ENCODE measurements around the gene TACR3. TPM values are rescaled to one million over a fixed set of nuclear protein-coding genes. Genes with fewer than 3 reads are reported as not detected.
"Not testable (repeated sequence)": the region's sequence is repeated elsewhere in the genome, so short reads cannot be mapped to it uniquely, and the experiment has no call there.

Gene TACR3, protein sequence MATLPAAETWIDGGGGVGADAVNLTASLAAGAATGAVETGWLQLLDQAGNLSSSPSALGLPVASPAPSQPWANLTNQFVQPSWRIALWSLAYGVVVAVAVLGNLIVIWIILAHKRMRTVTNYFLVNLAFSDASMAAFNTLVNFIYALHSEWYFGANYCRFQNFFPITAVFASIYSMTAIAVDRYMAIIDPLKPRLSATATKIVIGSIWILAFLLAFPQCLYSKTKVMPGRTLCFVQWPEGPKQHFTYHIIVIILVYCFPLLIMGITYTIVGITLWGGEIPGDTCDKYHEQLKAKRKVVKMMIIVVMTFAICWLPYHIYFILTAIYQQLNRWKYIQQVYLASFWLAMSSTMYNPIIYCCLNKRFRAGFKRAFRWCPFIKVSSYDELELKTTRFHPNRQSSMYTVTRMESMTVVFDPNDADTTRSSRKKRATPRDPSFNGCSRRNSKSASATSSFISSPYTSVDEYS
- not detected in 2 replicates for total RNA-seq (2014; rRNA removed; shearing (Covaris generic))
- 0.03 TPM in 1 of 2 replicates, not detected in the other for polyA plus RNA-seq (2015; cell fraction: cytosol; rRNA removed)
- polyA plus RNA-seq (2015; cell fraction: nucleus; rRNA removed), result not detected in 2 replicates

DNA sequence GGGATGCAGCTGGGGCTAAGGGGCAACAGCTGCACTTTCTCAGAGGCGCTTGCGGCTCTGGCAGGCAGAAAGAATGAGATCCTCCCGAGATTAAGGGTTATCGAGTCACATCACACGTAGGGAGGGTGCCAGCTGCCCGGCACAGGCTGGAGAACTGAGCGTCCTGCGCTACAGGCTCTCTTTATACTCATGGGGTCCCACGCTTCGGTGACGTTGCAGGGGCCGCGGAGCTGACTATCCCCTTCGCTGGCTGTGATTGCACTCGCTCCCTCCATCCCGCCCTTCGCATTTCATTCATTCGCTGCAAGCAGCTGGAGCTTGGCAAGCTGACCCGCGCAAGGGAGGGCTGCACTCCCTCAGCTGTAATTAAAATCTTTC lies at the start of gene TACR3:
TACR3 (minus strand) TSS at position 156 of the 378 bp plus-strand sequence. CDS start 310 bp downstream, outside the sequence.
- no peak for DNase-seq (ENCODE audit: low read depth)

DNA sequence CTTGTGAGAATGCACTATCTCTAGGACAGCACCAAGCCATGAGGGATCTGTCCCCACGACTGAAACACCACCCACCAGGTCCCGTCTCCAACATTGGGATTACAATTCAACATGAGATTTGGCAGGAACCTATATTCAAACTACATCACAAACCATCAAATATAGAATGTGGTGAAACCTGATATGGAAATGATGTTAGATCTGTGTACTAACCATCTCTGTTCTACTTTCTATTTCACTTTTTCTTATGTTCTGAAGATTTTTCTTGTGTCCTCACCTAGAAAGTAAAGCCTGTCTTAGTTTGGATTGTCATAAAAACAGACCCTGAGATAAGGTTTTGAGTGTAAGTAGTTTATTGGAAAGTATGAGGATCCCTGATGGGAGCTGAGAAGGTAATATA lies 37.8 kb upstream of the TACR3 start:
- no peak for DNase-seq (ENCODE audit: low read depth)

DNA sequence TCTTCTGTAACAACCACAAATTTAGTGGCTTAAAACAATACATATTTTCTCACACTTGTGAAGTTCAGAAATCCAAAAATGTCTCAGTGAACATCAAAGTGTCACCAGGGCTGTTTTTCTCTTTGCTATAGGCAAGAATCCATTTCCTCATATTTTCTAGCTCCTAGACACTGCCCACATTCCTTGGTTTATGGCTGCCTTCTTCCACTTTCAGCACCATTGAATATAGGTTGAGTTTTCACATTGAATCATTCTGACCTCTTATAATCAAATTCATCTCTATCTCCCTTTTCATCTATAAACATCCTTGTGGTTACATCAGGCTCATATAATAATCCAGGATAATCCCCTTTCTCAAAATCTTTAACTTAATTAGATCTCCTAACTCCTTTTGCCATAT lies 37.0 kb upstream of the TACR3 start:
- DNase-seq (ENCODE audit: low read depth), result no peak

DNA sequence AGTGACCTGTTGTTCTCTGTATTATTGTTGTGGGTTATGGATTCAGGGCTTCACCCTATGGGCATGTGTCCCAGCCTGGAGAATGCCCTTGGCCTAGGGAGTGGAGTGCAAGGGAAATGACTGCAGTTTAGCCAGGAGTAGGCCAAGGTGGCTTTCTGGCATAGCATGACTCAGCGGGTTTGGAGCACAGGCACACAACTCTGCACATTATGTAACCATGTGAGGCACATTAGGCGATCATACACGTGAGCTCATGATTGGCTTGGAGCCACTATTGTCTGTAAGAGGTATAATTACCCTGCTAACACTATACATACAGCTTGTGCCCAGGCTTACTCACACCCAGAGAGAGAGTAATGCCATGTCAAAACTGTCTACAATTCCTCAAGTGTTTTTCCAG lies 35.1 kb upstream of the TACR3 start:
- DNase-seq (ENCODE audit: low read depth), result peak; percentile 92

DNA sequence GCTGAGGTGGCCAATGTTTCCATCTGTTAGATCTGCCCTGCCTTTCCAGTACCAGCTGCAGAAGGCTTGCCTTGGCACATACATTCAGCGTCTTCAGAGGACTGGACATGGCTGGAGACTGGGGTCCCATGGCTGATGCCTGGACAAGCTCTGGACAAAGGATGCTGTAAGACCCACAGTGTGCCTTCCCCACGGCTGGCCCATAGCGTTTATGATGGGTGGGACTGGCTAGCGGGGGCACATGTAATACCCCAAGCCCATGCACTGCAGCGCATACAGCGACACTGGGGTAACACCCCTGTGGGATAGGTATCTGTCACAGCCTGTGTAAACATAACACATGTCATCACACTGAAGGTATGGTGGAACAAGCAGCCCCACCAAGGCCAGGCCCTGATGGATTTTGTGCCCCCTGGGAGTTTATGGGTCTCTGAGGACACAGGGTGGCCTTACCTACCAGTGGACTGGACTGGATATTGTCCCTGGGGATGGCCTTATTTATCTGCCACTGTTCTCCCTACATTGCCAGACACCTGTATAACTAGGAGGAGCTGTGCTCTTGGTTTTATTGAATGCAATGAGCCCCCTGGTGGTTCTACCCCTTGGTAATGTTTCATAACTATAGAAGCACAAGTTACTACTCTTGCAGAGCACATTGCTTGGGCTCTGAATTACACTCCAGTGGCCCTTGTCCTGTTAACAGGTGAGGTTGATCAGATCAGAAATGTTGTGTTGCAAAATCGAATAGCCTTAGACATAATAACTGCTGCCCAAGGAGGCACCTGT lies 34.3 kb upstream of the TACR3 start:
- DNase-seq (ENCODE audit: low read depth), result no peak

DNA sequence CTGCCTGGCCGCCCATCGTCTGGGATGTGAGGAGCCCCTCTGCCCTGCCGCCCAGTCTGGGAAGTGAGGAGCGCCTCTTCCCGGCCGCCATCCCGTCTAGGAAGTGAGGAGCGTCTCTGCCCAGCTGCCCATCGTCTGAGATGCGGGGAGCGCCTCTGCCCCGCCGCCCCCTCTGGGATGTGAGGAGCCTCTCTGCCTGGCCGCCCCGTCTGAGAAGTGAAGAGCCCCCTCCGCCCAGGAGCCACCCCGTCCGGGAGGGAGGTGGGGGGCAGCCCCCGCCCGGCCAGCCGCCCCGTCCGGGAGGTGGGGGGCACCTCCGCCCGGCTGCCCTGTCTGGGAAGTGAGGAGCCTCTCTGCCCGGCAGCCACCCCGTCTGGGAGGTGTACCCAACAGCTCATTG lies 3.4 kb upstream of the TACR3 start:
- DNase-seq (ENCODE audit: low read depth), result not testable (repeated sequence)

DNA sequence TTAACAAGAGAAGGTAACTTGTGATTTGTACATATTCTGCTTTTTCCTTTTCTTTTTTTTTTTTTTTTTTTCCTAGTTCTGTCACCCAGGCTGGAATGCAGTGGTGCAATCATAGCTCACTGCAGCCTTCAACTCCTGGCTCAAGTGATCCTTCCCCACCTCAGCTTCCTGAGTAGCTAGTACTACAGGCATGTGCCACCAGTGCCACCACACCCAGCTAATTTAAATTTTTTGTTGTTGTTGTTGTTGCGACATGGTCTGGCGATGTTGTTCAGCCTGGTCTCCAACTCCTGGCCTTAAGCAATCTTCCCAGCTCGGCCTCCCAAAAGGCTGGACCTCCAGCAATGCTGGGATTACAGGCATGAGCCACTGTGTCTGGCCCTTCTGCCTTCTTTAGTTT lies 1.5 kb upstream of the TACR3 start:
- no peak for DNase-seq (ENCODE audit: low read depth)

DNA sequence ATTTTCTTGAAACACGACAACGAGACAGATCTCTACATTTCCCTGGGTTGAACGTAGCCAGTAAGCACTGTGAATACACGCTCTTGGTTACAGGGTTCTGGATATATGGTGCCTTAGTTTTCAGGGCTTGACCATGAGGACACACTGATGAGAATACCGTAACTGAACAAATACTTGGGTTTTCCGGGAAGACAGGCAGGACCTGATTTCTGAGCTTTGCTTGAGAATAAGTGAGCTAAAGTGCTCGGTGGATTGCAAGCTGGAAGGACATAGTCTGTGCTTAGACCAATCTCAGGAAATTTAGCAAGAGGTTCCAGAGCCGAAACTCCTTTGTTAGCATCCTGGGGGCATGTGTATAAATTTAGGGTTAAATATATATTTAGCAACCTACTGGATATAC lies 876 bp upstream of the TACR3 start:
- DNase-seq (ENCODE audit: low read depth), result no peak

DNA sequence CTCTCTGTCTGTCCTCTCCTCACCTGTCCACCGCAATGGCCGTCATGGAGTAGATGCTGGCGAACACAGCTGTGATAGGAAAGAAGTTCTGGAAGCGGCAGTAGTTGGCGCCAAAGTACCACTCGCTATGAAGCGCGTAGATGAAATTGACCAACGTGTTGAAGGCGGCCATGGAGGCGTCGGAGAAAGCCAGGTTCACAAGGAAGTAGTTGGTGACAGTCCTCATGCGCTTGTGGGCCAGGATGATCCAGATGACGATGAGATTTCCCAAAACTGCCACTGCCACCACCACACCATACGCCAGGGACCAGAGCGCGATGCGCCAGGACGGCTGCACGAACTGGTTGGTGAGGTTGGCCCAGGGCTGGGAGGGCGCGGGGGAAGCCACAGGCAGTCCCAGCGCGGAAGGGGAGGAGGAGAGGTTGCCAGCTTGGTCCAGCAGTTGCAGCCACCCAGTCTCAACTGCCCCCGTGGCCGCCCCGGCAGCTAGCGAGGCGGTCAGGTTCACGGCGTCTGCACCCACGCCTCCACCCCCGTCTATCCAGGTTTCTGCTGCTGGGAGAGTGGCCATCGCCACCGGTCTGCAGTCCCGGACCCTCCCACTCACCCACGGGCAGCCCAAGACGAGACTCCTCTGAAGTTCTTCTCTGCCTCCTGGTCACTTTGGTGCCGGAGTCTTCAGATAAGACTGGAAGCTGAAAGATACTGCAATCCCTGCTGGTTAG lies 518 bp downstream of the TACR3 start:
- DNase-seq (ENCODE audit: low read depth), result no peak

DNA sequence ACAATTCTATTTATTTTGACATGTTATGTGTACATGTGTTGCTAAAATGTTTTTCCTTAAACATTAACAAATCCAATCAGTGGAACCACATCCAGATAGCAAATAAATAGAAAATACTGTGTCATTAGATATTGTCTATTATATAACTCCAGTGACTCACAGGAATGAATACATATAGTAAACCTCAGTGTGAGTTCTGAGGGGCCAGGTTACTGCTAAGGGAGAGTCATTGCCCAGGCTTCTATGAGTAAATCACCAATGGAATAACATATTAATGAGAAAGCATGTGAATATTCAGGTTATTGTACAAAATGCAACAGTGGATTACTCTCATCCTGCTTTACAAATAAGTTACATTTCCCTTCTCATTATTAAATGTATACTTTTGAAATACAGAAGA lies 27.2 kb downstream of the TACR3 start:
- DNase-seq (ENCODE audit: low read depth), result peak; percentile 5

DNA sequence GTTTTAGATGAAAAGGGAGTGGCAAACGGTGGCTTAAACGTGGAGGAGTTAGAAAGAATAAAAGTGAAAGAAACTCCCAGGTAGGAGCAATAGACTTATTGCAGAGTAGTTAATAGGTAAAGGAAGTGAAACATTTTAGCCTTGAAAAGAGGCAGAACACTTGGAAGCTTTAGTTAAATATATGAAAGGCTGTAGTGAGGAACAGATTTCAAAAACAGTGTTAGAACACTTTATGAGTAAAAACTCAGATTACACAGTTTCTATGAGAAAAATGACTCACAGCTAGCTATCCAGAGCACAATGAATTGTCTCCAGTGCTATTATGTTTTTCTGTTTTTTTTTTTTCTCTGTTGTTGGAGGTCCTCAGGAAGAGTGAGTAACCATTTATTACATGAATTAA lies 45.8 kb downstream of the TACR3 start:
- DNase-seq (ENCODE audit: low read depth), result peak; percentile 46

DNA sequence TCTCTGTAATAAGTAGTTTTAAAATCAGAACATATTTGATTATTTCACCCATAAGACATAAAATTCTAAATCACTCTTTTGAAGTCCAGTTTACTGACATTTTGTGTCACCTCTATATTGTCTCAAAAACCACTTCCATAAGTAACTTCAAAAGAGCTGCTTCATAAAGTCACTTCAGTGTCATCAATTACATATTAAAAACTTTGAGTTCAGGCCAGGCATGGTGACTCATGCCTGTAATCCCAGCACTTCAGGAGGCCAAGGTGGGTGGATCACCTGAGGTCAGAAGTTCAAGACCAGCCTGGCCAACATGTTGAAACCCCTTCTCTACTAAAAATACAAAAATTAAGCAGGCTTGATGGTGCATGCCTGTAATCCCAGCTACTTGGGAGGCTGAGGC lies 53.0 kb downstream of the TACR3 start:
- DNase-seq (ENCODE audit: low read depth), result not testable (repeated sequence)

DNA sequence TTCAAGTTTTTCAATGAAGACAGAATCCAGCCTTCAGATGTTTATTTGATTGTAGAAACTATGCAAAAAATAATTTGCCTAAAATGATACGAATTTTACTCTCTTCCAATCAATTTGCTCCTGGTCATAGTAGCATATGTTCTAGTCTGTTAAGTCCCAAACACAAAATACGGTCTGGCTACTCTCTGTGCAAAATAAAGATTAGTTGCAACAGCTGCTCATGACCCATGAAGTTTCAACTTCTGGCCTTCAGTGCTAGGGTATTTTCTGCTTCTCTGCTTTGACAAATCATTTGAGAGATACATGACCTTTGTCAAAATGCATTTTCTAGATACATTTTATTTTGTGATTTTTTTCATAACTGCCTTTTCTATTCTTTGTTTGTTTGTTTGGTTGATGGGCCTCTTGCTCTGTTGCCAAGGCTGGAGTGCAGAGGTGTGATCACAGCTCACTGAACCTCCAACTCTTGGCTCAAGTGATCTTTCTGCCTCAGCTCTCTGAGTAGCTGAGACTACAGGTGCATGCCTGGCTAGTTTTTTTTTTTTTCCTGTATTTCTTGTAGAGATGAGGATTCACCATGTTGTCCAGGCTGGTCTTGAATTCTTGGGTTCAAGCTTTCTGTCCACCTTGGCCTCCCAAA lies 55.2 kb downstream of the TACR3 start:
- DNase-seq (ENCODE audit: low read depth), result no peak

DNA sequence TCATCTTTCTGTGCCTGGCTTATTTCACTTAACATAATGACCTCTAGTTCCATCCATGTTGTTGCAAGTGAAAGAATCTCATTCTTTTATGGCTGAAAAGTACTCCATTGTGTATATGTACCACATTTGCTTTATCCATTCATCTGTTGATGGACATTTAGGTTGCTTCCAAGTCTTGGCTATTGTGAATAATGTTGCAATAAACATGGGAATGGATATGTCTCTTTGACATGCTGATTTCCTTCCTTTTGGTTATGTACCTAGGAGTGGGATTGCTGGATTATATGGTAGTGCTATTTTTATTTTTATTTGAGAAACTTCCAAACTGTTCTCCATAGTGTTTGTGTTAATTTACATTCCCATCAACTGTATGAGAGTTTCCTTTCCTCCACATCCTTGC lies 71.2 kb downstream of the TACR3 start:
- no peak for DNase-seq (ENCODE audit: low read depth)

DNA sequence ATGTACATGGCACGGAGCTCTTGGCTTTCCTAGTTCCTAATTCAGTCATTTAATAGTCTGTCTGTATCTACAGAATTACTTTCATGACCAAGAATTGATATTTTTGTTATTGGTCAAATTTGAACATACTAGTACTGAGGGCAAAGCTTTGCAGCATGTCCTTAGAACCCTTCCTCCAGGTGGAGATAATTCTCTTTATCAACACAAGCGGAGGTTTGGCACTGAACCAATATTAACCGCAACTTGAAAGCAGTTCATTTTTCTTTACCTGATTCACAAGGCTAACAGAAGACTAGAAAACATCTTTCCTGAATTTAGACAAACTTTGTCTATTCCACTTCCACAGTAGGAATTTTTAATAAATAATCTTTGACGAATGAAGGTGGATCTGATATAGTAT lies 73.8 kb downstream of the TACR3 start:
- DNase-seq (ENCODE audit: low read depth), result no peak

DNA sequence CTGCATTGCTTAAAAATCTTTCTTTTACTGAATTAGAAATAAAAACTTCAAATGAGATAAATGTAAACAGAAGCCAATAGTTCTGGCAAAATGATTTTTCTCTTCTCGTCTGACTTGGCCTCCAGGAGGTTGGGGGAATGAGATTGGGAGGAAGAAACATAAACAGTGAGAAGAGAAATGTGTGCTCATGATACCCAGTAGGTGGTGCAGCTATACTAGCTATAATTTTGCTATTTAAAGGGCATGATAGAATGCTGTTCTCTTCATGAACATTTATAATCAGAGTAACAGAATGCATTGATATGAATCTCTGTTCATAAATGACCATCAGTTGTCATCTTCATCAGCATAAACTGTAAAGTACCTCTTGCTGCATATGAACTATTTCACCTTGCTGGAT lies 85.5 kb downstream of the TACR3 start:
- DNase-seq (ENCODE audit: low read depth), result peak; percentile 24

DNA sequence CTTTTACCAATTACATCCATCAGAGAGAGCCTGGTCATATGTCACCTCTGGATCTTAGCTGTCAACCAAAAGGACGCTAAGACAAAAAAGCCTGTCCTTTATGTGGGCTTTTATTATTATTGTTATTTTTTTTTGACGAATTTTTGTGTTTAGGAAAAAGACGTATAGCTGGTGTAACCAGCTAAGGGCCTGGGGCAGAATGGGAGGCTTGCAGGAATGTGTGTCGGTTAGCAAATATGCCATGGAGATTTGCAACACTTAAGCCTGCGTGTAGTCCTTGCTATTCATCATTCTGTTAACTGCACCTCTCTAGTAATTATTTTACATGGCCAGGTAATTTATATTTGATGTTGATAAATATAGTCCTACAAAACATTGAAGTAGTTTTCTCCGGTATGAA lies 93.5 kb downstream of the TACR3 start:
- no peak for DNase-seq (ENCODE audit: low read depth)

DNA sequence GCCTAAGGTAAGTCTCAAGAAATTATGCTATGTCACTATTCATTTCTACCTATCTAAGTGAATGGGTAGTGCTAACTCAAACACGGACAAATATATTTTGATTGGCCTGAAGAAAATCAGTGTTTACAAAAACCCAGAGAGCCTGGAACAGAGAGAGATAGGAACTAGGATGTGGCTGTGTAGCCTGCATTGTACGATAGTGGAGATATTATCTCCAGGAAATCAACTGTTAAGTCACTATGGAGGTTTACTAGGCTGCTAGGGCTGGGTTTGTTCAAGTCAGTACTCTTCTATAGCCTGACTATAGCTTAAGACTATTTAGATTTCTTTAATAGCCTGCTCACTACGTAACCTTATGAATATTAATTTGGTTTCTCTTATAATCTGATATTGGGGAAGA lies 127.9 kb downstream of the TACR3 start:
- no peak for DNase-seq (ENCODE audit: low read depth)

DNA sequence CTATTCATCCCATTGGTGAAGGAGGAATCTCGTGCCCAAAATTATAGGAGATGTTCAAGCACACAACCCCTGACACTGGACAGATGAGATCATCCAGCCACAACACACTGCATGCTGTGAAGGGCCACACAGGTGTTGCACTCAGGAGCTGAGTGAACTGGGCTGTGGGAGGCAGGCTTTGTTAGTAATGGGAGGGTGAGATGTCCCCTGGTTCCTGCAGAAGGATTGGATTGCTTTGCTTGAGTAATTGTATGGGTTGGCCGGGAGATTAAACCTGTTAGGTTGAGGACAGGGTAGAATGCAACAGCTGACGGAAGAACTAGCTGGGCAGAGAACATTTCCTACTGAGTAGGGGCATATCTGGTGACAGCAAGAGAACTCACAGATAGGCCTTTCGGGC lies 152.2 kb downstream of the TACR3 start:
- DNase-seq (ENCODE audit: low read depth), result no peak

DNA sequence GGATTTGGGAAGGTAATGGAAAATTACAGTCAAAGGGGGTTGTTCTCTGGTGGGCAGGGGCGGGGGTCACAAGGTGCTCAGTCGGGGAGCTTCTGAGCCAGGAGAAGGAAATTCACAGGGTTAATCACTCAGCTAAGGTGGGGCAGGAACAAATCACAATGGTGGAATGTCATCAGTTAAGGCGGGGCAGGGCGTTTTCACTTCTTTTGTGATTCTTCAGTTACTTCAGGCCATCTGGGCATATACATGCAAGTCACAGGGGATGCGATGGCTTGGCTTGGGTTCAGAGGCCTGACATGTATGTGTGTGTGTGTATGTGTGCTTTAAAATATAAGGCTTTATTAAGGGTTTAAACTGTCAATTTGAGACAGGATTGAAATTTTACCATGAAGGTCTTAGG lies 160.6 kb downstream of the TACR3 start:
- not testable (repeated sequence) for DNase-seq (ENCODE audit: low read depth)
